Parathyroid adenoma (tissue), 2 donors: ENCODE data around the gene PKHD1.

Source experiments
- H2AFZ ChIP-seq: fragments of 300-600 bp; sonication (generic); one replicate; pipeline ENCODE4 v1.7.0; 2017; ENCODE audit warnings: antibody characterized with exemption, mild to moderate bottlenecking
- H3K27ac ChIP-seq: fragments of 300-600 bp; sonication (generic); one replicate; pipeline ENCODE4 v1.7.0; 2017
- H3K27me3 ChIP-seq: fragments of 300-600 bp; sonication (generic); one replicate; pipeline ENCODE4 v1.7.0; 2017; ENCODE audit warnings: low read length; ENCODE audit not compliant: control insufficient read depth, insufficient read depth
- H3K36me3 ChIP-seq: fragments of 300-600 bp; sonication (generic); one replicate; pipeline ENCODE4 v1.7.0; 2017; ENCODE audit warnings: low read length; ENCODE audit not compliant: control insufficient read depth, insufficient read depth
- H3K4me1 ChIP-seq: fragments of 300-600 bp; sonication (generic); one replicate; pipeline ENCODE4 v1.7.0; 2017; ENCODE audit warnings: control low read depth
- H3K4me2 ChIP-seq: fragments of 300-600 bp; sonication (generic); one replicate; pipeline ENCODE4 v1.7.0; 2017; ENCODE audit warnings: low read length
- H3K4me3 ChIP-seq: fragments of 300-600 bp; sonication (generic); one replicate; pipeline ENCODE4 v1.7.0; 2017; ENCODE audit warnings: low read depth, low read length
- H3K79me2 ChIP-seq: fragments of 300-600 bp; sonication (generic); one replicate; pipeline ENCODE4 v1.7.0; 2017; ENCODE audit warnings: control low read depth
- H3K9ac ChIP-seq: fragments of 300-600 bp; sonication (generic); one replicate; pipeline ENCODE4 v1.7.0; 2017; ENCODE audit warnings: mild to moderate bottlenecking
- H3K9me3 ChIP-seq: fragments of 300-600 bp; sonication (generic); one replicate; pipeline ENCODE4 v1.7.0; 2017; ENCODE audit warnings: low read length; ENCODE audit not compliant: control insufficient read depth
- TF ChIP-seq, protein P1 (sequence below): fragments of 300-600 bp; sonication (generic); IDR thresholded peaks from one replicate; pipeline ENCODE4 v1.7.0; 2017; ENCODE audit warnings: antibody characterized with exemption, mild to moderate bottlenecking
- donor health status: primary hyperparathyroidism.

The PKHD1 gene

DNA sequence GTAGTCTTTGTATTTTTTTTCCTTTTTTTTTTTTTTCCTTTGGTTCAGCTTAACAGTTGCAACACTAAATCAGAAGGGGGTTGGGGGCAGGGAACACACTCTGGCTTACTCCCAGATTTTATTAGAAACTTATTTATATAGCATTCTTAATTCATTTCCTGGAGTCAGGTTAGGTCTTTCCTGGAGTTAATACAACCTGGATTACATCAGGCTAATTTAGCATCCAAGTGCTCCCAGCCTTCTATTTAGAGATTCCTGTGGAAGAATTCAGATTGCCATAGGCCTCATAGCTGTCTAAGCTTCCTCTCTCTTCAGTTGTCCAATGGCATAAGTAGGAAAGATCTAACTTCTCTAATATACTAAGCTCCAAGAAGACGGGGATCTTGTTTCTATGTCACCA, 35.8 kb upstream of the PKHD1 start:
- TF ChIP-seq, protein P1, sequence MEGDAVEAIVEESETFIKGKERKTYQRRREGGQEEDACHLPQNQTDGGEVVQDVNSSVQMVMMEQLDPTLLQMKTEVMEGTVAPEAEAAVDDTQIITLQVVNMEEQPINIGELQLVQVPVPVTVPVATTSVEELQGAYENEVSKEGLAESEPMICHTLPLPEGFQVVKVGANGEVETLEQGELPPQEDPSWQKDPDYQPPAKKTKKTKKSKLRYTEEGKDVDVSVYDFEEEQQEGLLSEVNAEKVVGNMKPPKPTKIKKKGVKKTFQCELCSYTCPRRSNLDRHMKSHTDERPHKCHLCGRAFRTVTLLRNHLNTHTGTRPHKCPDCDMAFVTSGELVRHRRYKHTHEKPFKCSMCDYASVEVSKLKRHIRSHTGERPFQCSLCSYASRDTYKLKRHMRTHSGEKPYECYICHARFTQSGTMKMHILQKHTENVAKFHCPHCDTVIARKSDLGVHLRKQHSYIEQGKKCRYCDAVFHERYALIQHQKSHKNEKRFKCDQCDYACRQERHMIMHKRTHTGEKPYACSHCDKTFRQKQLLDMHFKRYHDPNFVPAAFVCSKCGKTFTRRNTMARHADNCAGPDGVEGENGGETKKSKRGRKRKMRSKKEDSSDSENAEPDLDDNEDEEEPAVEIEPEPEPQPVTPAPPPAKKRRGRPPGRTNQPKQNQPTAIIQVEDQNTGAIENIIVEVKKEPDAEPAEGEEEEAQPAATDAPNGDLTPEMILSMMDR: no peak
- Histone ChIP-seq H3K79me2 (no peaks in the 10 kb centered on the region), H3K27me3 (no peaks in the 10 kb centered on the region), H3K27ac (no peak overlapping the region), H3K4me1 (no peaks in the 10 kb centered on the region), H3K9me3 (no peaks in the 10 kb centered on the region), H3K4me3 (no peak overlapping the region), H2AFZ (no peak overlapping the region), H3K4me2 (no peak overlapping the region), H3K9ac (no peak overlapping the region), H3K36me3 (no peaks in the 10 kb centered on the region)

DNA sequence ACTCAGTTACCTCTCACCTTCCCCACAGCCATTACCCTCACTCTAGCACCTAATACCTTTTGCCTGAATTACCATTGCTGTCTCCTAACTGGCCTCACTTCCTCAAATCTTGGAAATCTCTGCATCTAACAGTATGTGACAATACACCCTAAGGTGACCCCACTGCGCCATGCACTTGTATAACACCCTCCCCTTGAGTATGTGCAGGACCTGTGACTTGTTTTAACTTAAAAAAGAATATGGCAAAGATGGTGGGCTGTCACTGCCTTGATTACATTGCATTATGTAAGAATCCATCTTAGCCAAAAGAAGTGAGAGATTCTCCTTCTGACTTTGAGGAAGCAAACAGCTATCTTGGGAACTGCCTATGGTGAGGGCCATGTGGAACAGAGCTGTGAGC, 29.9 kb upstream of the PKHD1 start:
- H3K27ac ChIP-seq: no peak overlapping the region
- TF ChIP-seq, protein P1: no peak
- H3K4me2 ChIP-seq: no peak overlapping the region
- H3K27me3 ChIP-seq: no peaks in the 10 kb centered on the region
- H3K79me2 ChIP-seq: no peaks in the 10 kb centered on the region
- no peak overlapping the region for H2AFZ ChIP-seq
- H3K9ac ChIP-seq: no peak overlapping the region
- H3K4me3 ChIP-seq: no peak overlapping the region
- no peaks in the 10 kb centered on the region for H3K4me1 ChIP-seq
- no peaks in the 10 kb centered on the region for H3K36me3 ChIP-seq
- no peaks in the 10 kb centered on the region for H3K9me3 ChIP-seq

DNA sequence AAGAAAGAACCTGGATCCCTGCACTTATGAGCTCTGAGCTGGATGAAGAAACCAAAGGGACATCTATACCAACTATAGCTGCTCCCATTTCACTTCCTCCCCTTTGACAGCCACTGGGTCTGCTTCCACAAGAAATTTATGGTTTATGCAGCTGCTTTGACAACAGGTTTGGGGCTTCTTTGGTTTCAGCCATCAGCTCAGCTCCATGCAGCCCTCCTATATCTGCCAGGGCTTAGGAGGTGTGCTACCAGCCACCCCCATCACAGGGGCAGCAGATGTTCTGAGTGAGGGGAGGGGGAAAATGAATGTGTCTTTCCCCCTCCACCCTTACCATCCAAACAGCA, 29.2 kb upstream of the PKHD1 start:
- Histone ChIP-seq H2AFZ (no peak overlapping the region), H3K4me2 (no peak overlapping the region), H3K36me3 (no peaks in the 10 kb centered on the region), H3K27ac (no peak overlapping the region), H3K4me3 (no peak overlapping the region), H3K79me2 (no peaks in the 10 kb centered on the region), H3K9me3 (no peaks in the 10 kb centered on the region), H3K4me1 (no peaks in the 10 kb centered on the region), H3K9ac (no peak overlapping the region), H3K27me3 (no peaks in the 10 kb centered on the region)
- TF ChIP-seq, protein P1: no peak

DNA sequence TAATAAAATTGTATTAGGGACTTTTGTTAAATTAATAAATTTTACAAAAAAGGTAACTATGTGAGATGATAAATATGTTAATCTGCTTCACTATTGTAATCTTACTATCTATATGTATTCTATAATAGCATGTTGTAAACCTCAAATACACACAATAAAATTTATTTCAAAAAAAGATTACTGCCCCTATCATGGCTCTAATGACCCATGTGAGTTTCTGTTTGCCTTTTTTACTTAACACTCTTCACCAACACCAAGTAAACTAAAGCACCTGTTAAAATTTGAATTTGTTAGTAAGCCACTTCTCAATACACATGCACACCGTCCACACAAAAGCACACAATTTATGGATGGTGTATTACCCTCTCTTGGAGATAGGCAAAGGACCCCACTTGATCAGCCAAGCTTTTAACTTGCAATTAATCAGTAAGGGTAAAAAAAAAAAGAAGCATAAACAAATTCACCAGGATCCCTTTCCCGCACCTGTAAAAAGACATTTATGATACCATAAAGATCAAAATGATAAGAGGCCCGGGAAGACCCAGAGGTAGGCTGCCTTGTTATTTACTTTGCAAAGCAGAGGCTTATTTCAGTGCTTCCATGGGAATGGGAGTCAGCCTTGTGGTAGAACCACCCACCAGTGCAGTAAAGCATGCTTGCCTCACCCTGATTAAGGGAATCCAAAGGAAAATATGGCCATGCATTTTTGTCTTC, 28.6 kb upstream of the PKHD1 start:
- Histone ChIP-seq H2AFZ (no peak overlapping the region), H3K4me2 (no peak overlapping the region), H3K4me1 (no peaks in the 10 kb centered on the region), H3K36me3 (no peaks in the 10 kb centered on the region), H3K9ac (no peak overlapping the region), H3K79me2 (no peaks in the 10 kb centered on the region), H3K9me3 (no peaks in the 10 kb centered on the region), H3K4me3 (no peak overlapping the region), H3K27ac (no peak overlapping the region), H3K27me3 (no peaks in the 10 kb centered on the region)
- TF ChIP-seq, protein P1: no peak

DNA sequence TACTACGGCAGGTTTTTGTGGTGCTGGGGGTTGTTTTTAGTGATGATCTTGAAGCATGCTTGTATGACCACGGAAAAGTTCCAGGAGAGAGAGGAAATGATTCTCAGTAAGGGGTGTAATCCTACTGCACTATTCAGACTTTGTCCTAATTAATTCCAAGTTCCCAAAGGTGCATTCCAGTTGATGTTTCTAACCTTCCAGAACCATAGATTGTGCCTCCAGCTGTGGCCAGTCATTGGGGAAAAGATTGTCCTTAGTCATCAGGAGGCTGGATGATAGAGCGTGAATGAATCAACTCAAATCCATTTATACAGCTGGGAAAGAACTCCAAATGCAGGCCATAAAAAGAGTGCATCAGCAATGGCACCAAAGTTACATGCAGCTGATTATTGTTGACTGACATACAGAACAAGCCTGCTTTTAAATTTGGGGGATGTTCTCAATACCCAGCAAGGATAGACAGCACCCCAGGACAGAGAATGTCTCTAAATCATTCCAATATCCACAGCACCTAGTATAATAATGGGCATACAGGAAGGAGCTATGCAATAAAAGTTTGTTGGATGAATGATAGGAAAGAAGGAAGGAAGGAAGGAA, 27.8 kb upstream of the PKHD1 start:
- Histone ChIP-seq H3K4me2 (no peak overlapping the region), H3K27ac (no peak overlapping the region), H3K9ac (no peak overlapping the region), H3K36me3 (no peaks in the 10 kb centered on the region), H2AFZ (no peak overlapping the region), H3K9me3 (no peaks in the 10 kb centered on the region), H3K79me2 (no peaks in the 10 kb centered on the region), H3K27me3 (no peaks in the 10 kb centered on the region), H3K4me3 (no peak overlapping the region), H3K4me1 (no peaks in the 10 kb centered on the region)
- TF ChIP-seq, protein P1: no peak
